B cell (primary cell): ENCODE measurements around the gene LANCL2. TPM values are rescaled to one million over a fixed set of nuclear protein-coding genes. Genes with fewer than 3 reads are reported as not detected.

Experiments
- ATAC-seq: fragments of 200-7000 bp; cut with Tn5 transposase; one replicate; pipeline ENCODE4 v1.10.0; 2021; ENCODE audit warnings: low read depth, mild to moderate bottlenecking, moderate number of reproducible peaks, moderate library complexity
- CTCF ChIA-PET: fragments of 350-600 bp; sonication (Branson Sonifier 250); formaldehyde crosslinking; loops from one replicate; lab custom pipeline; 2021; ENCODE audit warnings: antibody characterized with exemption, inconsistent platforms; lab: Charles Lee
- POLR2A ChIA-PET: fragments of 350-600 bp; sonication (Branson Sonifier 250); formaldehyde crosslinking; loops from one replicate; lab custom pipeline; 2021; ENCODE audit warnings: antibody characterized with exemption; lab: Charles Lee
- DNase-seq: peaks from one replicate; pipeline ENCODE4 v3.0.0; 2013
- H2AFZ ChIP-seq: 2 replicates; pipeline ENCODE4 v1.6.1; 2012; ENCODE audit warnings: mild to moderate bottlenecking, low read depth, low read length; ENCODE audit not compliant: insufficient read depth, poor library complexity, severe bottlenecking
- H3K27ac ChIP-seq, 2 donors: 1 replicate in 1 of 2; 2 replicates in 1 of 2; pipeline ENCODE4 v1.5.1; 2012 to 2013; ENCODE audit warnings: low read length in 2 of 2, mild to moderate bottlenecking in 2 of 2, moderate library complexity in 1 of 2
- H3K27me3 ChIP-seq, 4 experiments: fragments of 200-600 bp in 1 of 4; sonication (generic) in 1 of 4; replicated peaks in 1 of 4; 1 replicate in 2 of 4; 2 replicates in 2 of 4; pipeline versions ENCODE4 v1.6.1 to v1.7.0; 2013 to 2016; ENCODE audit warnings: low read length in 3 of 4, mild to moderate bottlenecking in 2 of 4, mixed read lengths in 1 of 4, moderate library complexity in 1 of 4; ENCODE audit not compliant: insufficient read depth in 4 of 4, control insufficient read depth in 3 of 4; ENCODE audit errors: control extremely low read depth in 1 of 4
- H3K36me3 ChIP-seq, 2 experiments: replicated peaks in 1 of 2; 1 replicate in 1 of 2; 2 replicates in 1 of 2; pipeline versions ENCODE4 v1.6.1 to v1.7.1; 2013; ENCODE audit warnings: low read length in 1 of 2; ENCODE audit not compliant: insufficient read depth in 2 of 2, control insufficient read depth in 1 of 2; ENCODE audit errors: control extremely low read depth in 1 of 2, extremely low read depth in 1 of 2
- H3K4me1 ChIP-seq, 2 donors: fragments of 200-600 bp in 1 of 2; sonication (generic) in 1 of 2; 1 replicate in 1 of 2; 2 replicates in 1 of 2; pipeline versions ENCODE4 v1.5.1 to v1.6.1; 2013 to 2017; ENCODE audit warnings: low read length in 2 of 2; ENCODE audit not compliant: control insufficient read depth in 2 of 2, insufficient read depth in 2 of 2
- H3K4me2 ChIP-seq: replicated peaks from 2 replicates; pipeline ENCODE3; 2012; ENCODE audit warnings: mild to moderate bottlenecking, low read depth, low read length; ENCODE audit not compliant: poor library complexity, severe bottlenecking
- H3K4me3 ChIP-seq, 5 experiments: fragments of 200-600 bp in 1 of 5; sonication (generic) in 1 of 5; 1 replicate in 3 of 5; 2 replicates in 2 of 5; pipeline versions ENCODE4 v1.5.1 to v1.7.0; 2011 to 2016; ENCODE audit warnings: low read length in 4 of 5, mild to moderate bottlenecking in 4 of 5, low read depth in 2 of 5, control low read depth in 1 of 5, moderate library complexity in 1 of 5; ENCODE audit not compliant: insufficient read depth in 1 of 5; ENCODE audit errors: control extremely low read depth in 1 of 5, extremely low read depth in 1 of 5
- H3K79me2 ChIP-seq: fragments of 200-600 bp; sonication (generic); one replicate; pipeline ENCODE4 v1.6.0; 2016; ENCODE audit warnings: low read length; ENCODE audit not compliant: control insufficient read depth, insufficient read depth
- H3K9ac ChIP-seq: fragments of 200-600 bp; sonication (generic); 2 replicates; pipeline ENCODE4 v1.6.1; 2017; ENCODE audit warnings: mild to moderate bottlenecking, low read length, moderate library complexity
- H3K9me3 ChIP-seq, 3 donors: one replicate each; pipeline versions ENCODE4 v1.6.1 to v1.7.1; 2013; ENCODE audit warnings: low read length in 2 of 3; ENCODE audit not compliant: control insufficient read depth in 2 of 3, insufficient read depth in 1 of 3; ENCODE audit errors: control extremely low read depth in 1 of 3
- H4K20me1 ChIP-seq: 2 replicates; pipeline ENCODE4 v1.6.0; 2012; ENCODE audit warnings: mild to moderate bottlenecking, low read length; ENCODE audit not compliant: insufficient read depth, control insufficient read depth, poor library complexity, severe bottlenecking
- H3K27ac Mint-ChIP-seq: one replicate; pipeline ENCODE4 v1.8.0; 2021; ENCODE audit warnings: mixed read lengths
- H3K27me3 Mint-ChIP-seq: one replicate; pipeline ENCODE4 v1.8.0; 2021; ENCODE audit warnings: mixed read lengths
- H3K4me1 Mint-ChIP-seq: one replicate; pipeline ENCODE4 v1.8.0; 2021; ENCODE audit warnings: mixed read lengths
- H3K4me3 Mint-ChIP-seq: one replicate; pipeline ENCODE4 v1.8.0; 2021; ENCODE audit warnings: mixed read lengths
- H3K9me3 Mint-ChIP-seq: one replicate; pipeline ENCODE4 v1.8.0; 2022; ENCODE audit warnings: mixed read lengths; ENCODE audit not compliant: insufficient read depth
- CTCF ChIP-seq: fragments of 200-600 bp; IDR thresholded peaks from one replicate; pipeline ENCODE4 v1.8.0; 2022; ENCODE audit warnings: antibody characterized with exemption, mild to moderate bottlenecking
- EZH2 ChIP-seq: IDR thresholded peaks from 2 replicates; pipeline ENCODE4 v1.6.1; 2012; ENCODE audit warnings: borderline replicate concordance, low read depth, mild to moderate bottlenecking, moderate library complexity, low read length; ENCODE audit not compliant: insufficient read depth, poor library complexity, severe bottlenecking
- WGBS: methylation state at CpG from one replicate; pipeline ENCODE4 v1.1.5; 2013; ENCODE audit warnings: missing lambda C conversion rate; ENCODE audit not compliant: insufficient coverage; 5-methylcytosine and 5-hydroxymethylcytosine counted together
- intact Hi-C: fragments of 100-400 bp; cut with micrococcal nuclease; formaldehyde crosslinking; loops from one replicate; pipeline ENCODE4 v1.10.0; 2022
- polyA plus RNA-seq: library from polyadenylated mRNA; depleted of rRNA; stranded (reverse); fragments of >200 nt; gene quantifications from 2 replicates; pipeline ENCODE4 v1.2.3, GENCODE V29; 2012
- total RNA-seq, 2 donors: library from RNA; stranded (reverse); fragments of 120-200 nt in 1 of 2; gene quantifications; 1 replicate in 1 of 2; 2 replicates in 1 of 2; pipeline versions ENCODE4 v1.2.3 to v1.2.4, GENCODE V29; 2013 to 2022

LANCL2 gene
- total and polyA plus RNA-seq, 2 donors (not counting 1 experiment from before 2014, with no cell fraction given): 3.5 to 8.1 TPM

GRCh38 chr7:55420530-55420929 is 55.4 kb downstream of the LANCL2 start:
- Histone ChIP-seq H3K36me3 (peaks cover 0 to 12% of the 10 kb centered on the region in 2 experiments), H3K9me3 (no peaks in the 10 kb centered on the region), H3K4me1 (no peaks in the 10 kb centered on the region), H3K4me3 (no peak overlapping the region), H3K9ac (no peak overlapping the region), H3K79me2 (no peaks in the 10 kb centered on the region), H3K27me3 (no peaks in the 10 kb centered on the region), H3K4me2 (no peak overlapping the region), H4K20me1 (no peaks in the 10 kb centered on the region), H3K27ac (no peak overlapping the region), H2AFZ (no peak overlapping the region)
- ChIA-PET POLR2A (no interaction called here), CTCF (interaction anchor here (1.1 kb wide), 1 partner anchor 13 kb away, joined by 4 read pairs; no protein-coding TSS in a partner anchor)
- WGBS: no CpG with 5 or more reads among the region's 3 CpGs
- TF ChIP-seq EZH2 (no peak), CTCF (no peak)
- no peaks in the 10 kb centered on the region for H3K27me3 Mint-ChIP-seq
- no peak overlapping the region for H3K4me3 Mint-ChIP-seq
- intact Hi-C loops: no loop called here
- ATAC-seq: no peak
- no peak overlapping the region for H3K27ac Mint-ChIP-seq
- H3K4me1 Mint-ChIP-seq: no peaks in the 10 kb centered on the region
- H3K9me3 Mint-ChIP-seq: no peaks in the 10 kb centered on the region
- DNase-seq: no peak

- Histone ChIP-seq H3K9me3 (no peaks in the 10 kb centered on the region), H3K27ac (no peak overlapping the region), H3K4me1 (no peaks in the 10 kb centered on the region), H3K79me2 (no peaks in the 10 kb centered on the region), H4K20me1 (no peaks in the 10 kb centered on the region), H3K4me2 (no peak overlapping the region), H3K9ac (no peak overlapping the region), H3K27me3 (no peaks in the 10 kb centered on the region), H3K36me3 (peaks cover 4 to 19% of the 10 kb centered on the region in 2 experiments), H3K4me3 (no peak overlapping the region), H2AFZ (no peak overlapping the region)
- POLR2A ChIA-PET: no interaction called here
- ATAC-seq: no peak
- H3K4me3 Mint-ChIP-seq: no peak overlapping the region
- intact Hi-C loops: no loop called here
- H3K4me1 Mint-ChIP-seq: no peaks in the 10 kb centered on the region
- no peak for TF ChIP-seq EZH2
- TF ChIP-seq CTCF: no peak
- H3K27ac Mint-ChIP-seq: no peak overlapping the region
- CTCF ChIA-PET: interaction anchor here (0.7 to 2.7 kb wide), 2 partner anchors 9 to 137 kb away, joined by 3 to 19 read pairs; no protein-coding TSS in a partner anchor
- no peaks in the 10 kb centered on the region for H3K9me3 Mint-ChIP-seq
- no peak for DNase-seq
- WGBS: 88% methylated on average over 5 of the region's 5 CpGs
- H3K27me3 Mint-ChIP-seq: no peaks in the 10 kb centered on the region
These were observed 58.2 kb downstream of the LANCL2 start for GRCh38 chr7:55423277-55423711.
